Muscle of leg (tissue), 11 donors: ENCODE results near the gene CCNJL. TPM values are rescaled to one million over a fixed set of nuclear protein-coding genes. Genes with fewer than 3 reads are reported as not detected.
"Not testable (repeated sequence)": the region's sequence is repeated elsewhere in the genome, so short reads cannot be mapped to it uniquely, and the experiment has no call there.

Source experiments
- DNase-seq: peaks from one replicate; pipeline ENCODE4 v3.0.0; 2013
- H3K27ac ChIP-seq: one replicate; pipeline ENCODE4 v1.5.1; 2013; ENCODE audit warnings: mild to moderate bottlenecking, low read length, control low read depth
- H3K27me3 ChIP-seq: one replicate; pipeline ENCODE4 v1.6.1; 2013; ENCODE audit warnings: low read length; ENCODE audit not compliant: control insufficient read depth, insufficient read depth
- H3K36me3 ChIP-seq: one replicate; pipeline ENCODE4 v1.6.1; 2013; ENCODE audit warnings: low read length; ENCODE audit not compliant: control insufficient read depth, insufficient read depth
- H3K4me1 ChIP-seq: one replicate; pipeline ENCODE4 v1.6.1; 2013; ENCODE audit warnings: low read length; ENCODE audit not compliant: control insufficient read depth, insufficient read depth
- H3K4me3 ChIP-seq: one replicate; pipeline ENCODE4 v1.5.1; 2013; ENCODE audit warnings: low read length, control low read depth
- H3K9me3 ChIP-seq: replicated peaks from 2 replicates; pipeline ENCODE4 v1.6.1; 2013; ENCODE audit warnings: low read depth, low read length; ENCODE audit not compliant: control insufficient read depth
- WGBS: methylation state at CpG from one replicate; pipeline ENCODE4 v1.1.5; 2013; ENCODE audit warnings: missing lambda C conversion rate; ENCODE audit not compliant: insufficient coverage; 5-methylcytosine and 5-hydroxymethylcytosine counted together
- polyA plus RNA-seq, 8 donors: library from polyadenylated mRNA; unstranded; fragments of 120-200 nt; gene quantifications; one replicate each; pipeline versions ENCODE4 v1.2.1 to v1.2.3, GENCODE V29; 2013; ENCODE audit warnings: inconsistent platforms in 1 of 8, low replicate concordance in 1 of 8; ENCODE audit not compliant: insufficient read length in 8 of 8, insufficient read depth in 1 of 8
- total RNA-seq: library from RNA; stranded (reverse); fragments of 120-200 nt; gene quantifications from one replicate; pipeline ENCODE4 v1.2.4, GENCODE V29; 2013

CCNJL gene
- total and polyA plus RNA-seq, 9 donors, result 3.8 to 6.6 (median 5.9) TPM

- H3K4me1 ChIP-seq, result no peaks in the 10 kb centered on the region
- DNase-seq, result no peak
- 92% methylated on average over 2 of the region's 6 CpGs for WGBS
- no peak overlapping the region for H3K27ac ChIP-seq
- H3K27me3 ChIP-seq, result no peaks in the 10 kb centered on the region
- H3K9me3 ChIP-seq, result no peaks in the 10 kb centered on the region
- H3K36me3 ChIP-seq, result peaks cover 33% of the 10 kb centered on the region
- no peak overlapping the region for H3K4me3 ChIP-seq
Measured at GRCh38 chr5:160254706-160255105, 57.7 kb downstream of the CCNJL start.

GRCh38 chr5:160253441-160253840 lies 58.9 kb downstream of the CCNJL start:
- WGBS, result 92% methylated on average over 17 of the region's 17 CpGs
- Histone ChIP-seq H3K9me3 (no peaks in the 10 kb centered on the region), H3K4me1 (no peaks in the 10 kb centered on the region), H3K4me3 (no peak overlapping the region), H3K27me3 (no peaks in the 10 kb centered on the region), H3K36me3 (peaks cover 28% of the 10 kb centered on the region), H3K27ac (no peak overlapping the region)
- DNase-seq, result no peak

DNA sequence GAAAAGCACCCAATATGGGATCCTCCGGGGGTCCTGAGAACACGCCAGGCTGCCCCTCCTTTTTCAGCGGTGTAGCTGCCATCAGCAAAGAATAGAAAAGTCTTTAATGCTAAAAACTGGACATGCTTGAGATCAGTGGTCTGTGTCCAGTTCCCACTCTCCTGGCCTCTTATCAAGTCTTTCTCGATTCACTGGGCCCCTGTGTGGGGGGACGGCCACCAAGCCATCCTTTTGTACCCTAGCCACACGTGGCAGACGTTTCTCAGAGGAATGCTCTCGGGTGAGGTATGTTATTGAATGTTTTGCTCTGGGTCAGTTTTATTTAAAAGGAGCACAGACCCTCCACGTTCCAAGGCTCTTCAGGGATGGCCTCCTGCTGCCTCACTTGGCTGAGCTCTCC lies 59.4 kb downstream of the CCNJL start:
- Histone ChIP-seq H3K4me1 (no peaks in the 10 kb centered on the region), H3K27me3 (no peaks in the 10 kb centered on the region), H3K36me3 (peaks cover 28% of the 10 kb centered on the region), H3K27ac (no peak overlapping the region), H3K9me3 (no peaks in the 10 kb centered on the region), H3K4me3 (no peak overlapping the region)
- WGBS, result 100% methylated on average over 2 of the region's 9 CpGs
- DNase-seq, result no peak

DNA sequence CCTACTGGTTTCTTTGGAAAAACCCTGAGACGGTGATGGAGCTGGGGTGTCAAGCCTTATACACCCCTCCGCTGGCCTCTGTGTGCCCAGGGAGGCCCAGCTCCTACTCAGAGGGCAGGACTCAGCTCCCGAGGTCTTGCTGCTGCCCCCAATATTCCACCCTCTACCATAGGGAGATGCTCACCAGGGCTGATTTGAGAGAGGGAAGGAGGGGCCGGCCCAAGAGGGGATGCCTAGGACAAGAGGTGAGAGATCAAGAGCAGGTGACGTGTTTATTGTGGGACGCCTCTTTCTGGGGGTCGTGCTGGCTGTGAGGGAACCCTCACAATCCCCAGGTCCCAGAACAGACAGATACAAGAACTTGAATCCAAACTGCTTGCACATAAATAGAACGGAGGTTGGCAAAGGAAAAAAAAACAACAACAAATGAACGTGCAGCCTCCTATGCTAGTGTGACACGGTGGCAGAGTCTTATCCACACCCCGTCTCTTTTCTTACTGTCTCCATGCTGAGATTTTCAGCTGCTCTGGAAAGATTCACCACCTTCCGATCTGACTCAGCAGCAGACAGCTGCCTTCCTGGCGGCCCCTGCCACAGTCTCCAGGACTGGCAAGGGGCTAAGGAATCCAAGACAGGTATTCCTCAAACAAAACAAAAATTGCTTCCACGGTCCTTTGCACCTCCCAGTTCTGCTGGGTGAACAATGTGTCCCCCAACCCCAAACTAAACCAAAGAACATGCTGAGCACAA lies 60.8 kb downstream of the CCNJL start:
- H3K9me3 ChIP-seq, result no peaks in the 10 kb centered on the region
- H3K4me3 ChIP-seq, result no peak overlapping the region
- peaks cover 28% of the 10 kb centered on the region for H3K36me3 ChIP-seq
- no peaks in the 10 kb centered on the region for H3K27me3 ChIP-seq
- H3K4me1 ChIP-seq, result no peaks in the 10 kb centered on the region
- DNase-seq, result no peak
- no peak overlapping the region for H3K27ac ChIP-seq
- WGBS, result 84% methylated on average over 9 of the region's 14 CpGs

DNA sequence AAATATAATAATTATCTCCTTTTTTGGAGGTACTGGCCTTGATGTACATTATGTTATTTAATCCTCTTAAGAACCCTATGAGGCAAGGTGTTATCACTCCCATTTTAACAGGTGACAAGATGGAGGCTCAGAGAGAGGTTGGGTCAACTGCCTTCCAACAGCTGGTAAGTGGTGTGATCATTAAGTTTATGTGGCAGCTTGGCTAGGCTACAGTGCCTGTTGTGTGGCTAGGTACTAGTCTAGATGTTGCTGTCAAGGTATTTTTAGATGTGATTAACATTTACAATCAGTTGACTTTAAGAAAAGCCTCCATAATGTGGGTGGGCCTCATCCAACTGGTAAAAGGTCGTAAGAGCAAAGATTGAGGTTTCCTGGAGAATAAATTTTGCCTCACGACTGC lies 61.5 kb downstream of the CCNJL start:
- no peak overlapping the region for H3K27ac ChIP-seq
- no peaks in the 10 kb centered on the region for H3K27me3 ChIP-seq
- H3K9me3 ChIP-seq, result no peaks in the 10 kb centered on the region
- H3K36me3 ChIP-seq, result peaks cover 28% of the 10 kb centered on the region
- no peaks in the 10 kb centered on the region for H3K4me1 ChIP-seq
- no peak overlapping the region for H3K4me3 ChIP-seq
- DNase-seq, result no peak
- 92% methylated on average over 2 of the region's 2 CpGs for WGBS

DNA sequence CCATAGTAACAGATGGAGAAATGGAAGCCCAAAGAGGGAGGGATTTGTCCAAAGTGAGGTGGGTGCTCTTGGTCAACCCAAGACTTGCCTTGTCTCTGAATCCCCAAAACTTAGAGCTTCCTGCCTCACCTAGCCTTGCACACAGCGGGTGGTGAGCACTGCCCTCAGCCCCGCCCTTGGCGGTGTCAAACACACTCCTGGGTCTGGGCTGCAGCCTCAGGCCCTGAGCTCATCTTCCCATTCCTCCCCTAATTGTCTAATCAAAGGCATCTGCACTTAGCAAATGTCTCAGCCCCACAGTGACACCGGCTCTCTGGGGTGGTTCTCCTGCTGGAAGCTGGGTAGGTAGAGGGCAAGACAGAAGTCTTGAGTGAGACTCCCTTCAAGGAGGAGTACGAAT lies 62.1 kb downstream of the CCNJL start:
- no peak for DNase-seq
- peaks cover 24% of the 10 kb centered on the region for H3K36me3 ChIP-seq
- 97% methylated on average over 3 of the region's 5 CpGs for WGBS
- no peaks in the 10 kb centered on the region for H3K9me3 ChIP-seq
- no peak overlapping the region for H3K4me3 ChIP-seq
- H3K4me1 ChIP-seq, result no peaks in the 10 kb centered on the region
- H3K27ac ChIP-seq, result no peak overlapping the region
- no peaks in the 10 kb centered on the region for H3K27me3 ChIP-seq

GRCh38 chr5:160249570-160249969 lies 62.8 kb downstream of the CCNJL start:
- H3K36me3 ChIP-seq, result peaks cover 19% of the 10 kb centered on the region
- H3K27ac ChIP-seq, H3K4me1 ChIP-seq, H3K9me3 ChIP-seq, DNase-seq, H3K4me3 ChIP-seq, H3K27me3 ChIP-seq: not testable (repeated sequence)
- no CpG with 5 or more reads among the region's 1 CpG for WGBS

- no peak overlapping the region for H3K4me3 ChIP-seq
- no peaks in the 10 kb centered on the region for H3K4me1 ChIP-seq
- H3K27me3 ChIP-seq, result no peaks in the 10 kb centered on the region
- H3K27ac ChIP-seq, result no peak overlapping the region
- 48% methylated on average over 9 of the region's 9 CpGs for WGBS
- H3K9me3 ChIP-seq, result no peaks in the 10 kb centered on the region
- no peaks in the 10 kb centered on the region for H3K36me3 ChIP-seq
- no peak for DNase-seq
Measured at GRCh38 chr5:160245506-160246086, 66.8 kb downstream of the CCNJL start.

GRCh38 chr5:160242145-160242544 lies 70.2 kb downstream of the CCNJL start:
- Histone ChIP-seq H3K27me3 (no peaks in the 10 kb centered on the region), H3K36me3 (no peaks in the 10 kb centered on the region), H3K9me3 (no peaks in the 10 kb centered on the region), H3K27ac (no peak overlapping the region), H3K4me1 (no peaks in the 10 kb centered on the region), H3K4me3 (no peak overlapping the region)
- no CpG with 5 or more reads among the region's 3 CpGs for WGBS
- no peak for DNase-seq

DNA sequence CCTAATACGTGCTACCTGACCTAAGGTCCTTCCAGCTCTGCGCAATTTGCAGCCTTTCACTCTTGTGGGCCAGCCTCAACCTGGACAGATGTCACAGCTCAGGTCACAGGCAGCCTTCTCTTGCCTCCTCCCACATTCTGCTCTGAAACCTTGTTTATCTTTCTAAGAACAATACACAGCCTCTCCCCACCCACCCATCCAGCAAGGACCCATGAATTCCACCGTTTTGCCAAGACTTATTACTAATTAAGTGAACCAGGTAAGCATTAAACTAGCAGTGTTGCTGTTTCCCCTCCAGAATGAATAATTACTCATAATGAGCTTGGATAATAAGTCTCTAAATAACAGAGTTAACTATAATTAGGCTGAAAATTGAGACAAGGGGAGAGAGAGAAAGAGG lies 72.0 kb downstream of the CCNJL start:
- H3K27ac ChIP-seq, result no peak overlapping the region

More for the DNA sequence above, 72.0 kb downstream of the CCNJL start:
- H3K36me3 ChIP-seq, result no peaks in the 10 kb centered on the region
- H3K27me3 ChIP-seq, result no peaks in the 10 kb centered on the region
- 84% methylated on average over 2 of the region's 3 CpGs for WGBS
- no peaks in the 10 kb centered on the region for H3K9me3 ChIP-seq
- H3K4me1 ChIP-seq, result no peaks in the 10 kb centered on the region
- no peak overlapping the region for H3K4me3 ChIP-seq
- DNase-seq, result no peak
